ENCODE results near the gene GATAD2A. TPM values are rescaled to one million over a fixed set of nuclear protein-coding genes. Genes with fewer than 3 reads are reported as not detected.

The GATAD2A gene
- total RNA-seq, 1 donor from 2014 or later: 150 TPM

DNA sequence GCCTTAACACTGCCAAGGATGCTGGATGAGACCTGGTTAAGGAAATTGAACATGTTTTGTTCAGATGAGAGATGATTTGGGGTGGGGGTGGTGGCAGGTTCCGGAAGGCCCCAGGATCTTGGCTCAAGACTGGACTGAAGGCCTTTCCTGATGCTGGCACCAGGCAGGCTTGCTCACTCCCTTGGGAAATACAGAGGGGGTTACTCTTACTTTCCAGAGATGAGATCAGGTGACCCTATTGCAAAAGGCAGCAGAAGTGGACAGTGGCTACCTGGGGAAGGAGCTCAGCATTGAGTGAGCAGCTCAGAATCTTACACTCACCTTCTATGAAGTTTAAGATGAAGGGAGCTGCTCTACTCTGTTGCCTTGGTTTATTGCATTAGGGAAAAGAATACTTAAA, 10.8 kb downstream of the GATAD2A start:
- H3K27ac Mint-ChIP-seq (ENCODE audit: unreplicated experiment): no peak overlapping the region
- H3K36me3 Mint-ChIP-seq (ENCODE audit: low read depth): peaks cover 5% of the 10 kb centered on the region
- no peaks in the 10 kb centered on the region for H3K27me3 Mint-ChIP-seq (ENCODE audit: low read depth)
- DNase-seq (ENCODE audit: low read depth, low spot score): no peak
- H3K4me3 Mint-ChIP-seq: no peak overlapping the region
- peaks cover 33% of the 10 kb centered on the region for H3K4me1 Mint-ChIP-seq
- no peaks in the 10 kb centered on the region for H3K9me3 Mint-ChIP-seq
- TF ChIP-seq, protein P1, sequence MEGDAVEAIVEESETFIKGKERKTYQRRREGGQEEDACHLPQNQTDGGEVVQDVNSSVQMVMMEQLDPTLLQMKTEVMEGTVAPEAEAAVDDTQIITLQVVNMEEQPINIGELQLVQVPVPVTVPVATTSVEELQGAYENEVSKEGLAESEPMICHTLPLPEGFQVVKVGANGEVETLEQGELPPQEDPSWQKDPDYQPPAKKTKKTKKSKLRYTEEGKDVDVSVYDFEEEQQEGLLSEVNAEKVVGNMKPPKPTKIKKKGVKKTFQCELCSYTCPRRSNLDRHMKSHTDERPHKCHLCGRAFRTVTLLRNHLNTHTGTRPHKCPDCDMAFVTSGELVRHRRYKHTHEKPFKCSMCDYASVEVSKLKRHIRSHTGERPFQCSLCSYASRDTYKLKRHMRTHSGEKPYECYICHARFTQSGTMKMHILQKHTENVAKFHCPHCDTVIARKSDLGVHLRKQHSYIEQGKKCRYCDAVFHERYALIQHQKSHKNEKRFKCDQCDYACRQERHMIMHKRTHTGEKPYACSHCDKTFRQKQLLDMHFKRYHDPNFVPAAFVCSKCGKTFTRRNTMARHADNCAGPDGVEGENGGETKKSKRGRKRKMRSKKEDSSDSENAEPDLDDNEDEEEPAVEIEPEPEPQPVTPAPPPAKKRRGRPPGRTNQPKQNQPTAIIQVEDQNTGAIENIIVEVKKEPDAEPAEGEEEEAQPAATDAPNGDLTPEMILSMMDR (conservative IDR thresholded peaks at IDR 0.05): no peak

DNA sequence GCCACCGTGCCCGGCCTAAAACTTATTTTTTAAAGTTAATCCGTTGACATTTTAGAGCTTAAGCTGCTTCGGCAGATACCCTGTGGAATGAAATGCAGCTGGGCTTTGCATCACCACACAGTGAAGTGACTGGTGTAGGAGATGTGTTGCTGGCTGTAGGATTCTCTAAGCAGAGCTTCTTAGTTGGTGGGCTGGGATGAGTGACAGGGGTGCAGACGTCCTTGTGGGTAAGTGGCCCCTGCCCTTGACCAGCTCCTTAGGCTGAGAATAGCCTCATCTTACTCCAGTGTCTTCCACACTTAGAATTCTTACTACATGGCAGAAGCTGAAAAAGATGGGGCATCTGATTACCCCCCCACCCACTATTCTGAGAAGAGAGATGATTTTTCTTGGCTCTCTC, 11.6 kb downstream of the GATAD2A start:
- Mint-ChIP-seq H3K9me3 (no peaks in the 10 kb centered on the region), H3K36me3 (ENCODE audit: low read depth) (peaks cover 5% of the 10 kb centered on the region), H3K4me1 (peaks cover 33% of the 10 kb centered on the region), H3K27ac (ENCODE audit: unreplicated experiment) (no peak overlapping the region), H3K4me3 (no peak overlapping the region), H3K27me3 (ENCODE audit: low read depth) (no peaks in the 10 kb centered on the region)
- TF ChIP-seq, protein P1 (conservative IDR thresholded peaks at IDR 0.05): no peak
- no peak for DNase-seq (ENCODE audit: low read depth, low spot score)

DNA sequence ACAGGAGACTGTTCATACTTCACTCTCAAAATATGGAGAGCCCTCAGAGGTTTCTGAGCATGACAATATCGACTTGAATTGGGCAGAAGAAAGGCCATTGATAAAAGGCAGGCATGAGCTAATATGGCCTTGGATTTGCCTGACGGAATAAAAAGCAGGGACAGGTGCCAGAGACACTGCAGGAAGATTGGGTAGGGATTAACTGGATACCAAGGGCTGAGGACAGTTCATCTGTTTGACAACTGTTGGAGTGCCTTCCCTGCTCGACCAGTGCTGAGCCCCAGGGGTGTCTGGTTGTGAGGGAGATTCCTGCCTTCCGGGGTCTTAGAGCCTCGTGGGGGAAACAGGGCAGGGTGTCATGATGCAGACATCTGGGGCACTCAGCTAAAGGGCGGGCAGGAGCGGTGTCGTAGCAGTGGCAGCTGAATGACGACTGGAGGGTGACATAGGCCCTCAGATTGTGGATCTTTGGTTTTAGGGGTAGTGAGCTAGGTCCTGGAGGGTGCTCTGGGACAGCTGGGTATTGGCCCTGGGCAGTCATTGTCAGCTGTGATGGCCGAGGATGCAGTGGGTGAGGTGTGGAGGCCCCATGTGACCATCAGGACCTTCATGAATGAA, 12.3 kb downstream of the GATAD2A start:
- Mint-ChIP-seq H3K4me3 (no peak overlapping the region), H3K36me3 (ENCODE audit: low read depth) (peaks cover 5% of the 10 kb centered on the region), H3K27me3 (ENCODE audit: low read depth) (no peaks in the 10 kb centered on the region), H3K27ac (ENCODE audit: unreplicated experiment) (no peak overlapping the region), H3K4me1 (peaks cover 33% of the 10 kb centered on the region), H3K9me3 (no peaks in the 10 kb centered on the region)
- no peak for DNase-seq (ENCODE audit: low read depth, low spot score)
- TF ChIP-seq, protein P1 (conservative IDR thresholded peaks at IDR 0.05): no peak

DNA sequence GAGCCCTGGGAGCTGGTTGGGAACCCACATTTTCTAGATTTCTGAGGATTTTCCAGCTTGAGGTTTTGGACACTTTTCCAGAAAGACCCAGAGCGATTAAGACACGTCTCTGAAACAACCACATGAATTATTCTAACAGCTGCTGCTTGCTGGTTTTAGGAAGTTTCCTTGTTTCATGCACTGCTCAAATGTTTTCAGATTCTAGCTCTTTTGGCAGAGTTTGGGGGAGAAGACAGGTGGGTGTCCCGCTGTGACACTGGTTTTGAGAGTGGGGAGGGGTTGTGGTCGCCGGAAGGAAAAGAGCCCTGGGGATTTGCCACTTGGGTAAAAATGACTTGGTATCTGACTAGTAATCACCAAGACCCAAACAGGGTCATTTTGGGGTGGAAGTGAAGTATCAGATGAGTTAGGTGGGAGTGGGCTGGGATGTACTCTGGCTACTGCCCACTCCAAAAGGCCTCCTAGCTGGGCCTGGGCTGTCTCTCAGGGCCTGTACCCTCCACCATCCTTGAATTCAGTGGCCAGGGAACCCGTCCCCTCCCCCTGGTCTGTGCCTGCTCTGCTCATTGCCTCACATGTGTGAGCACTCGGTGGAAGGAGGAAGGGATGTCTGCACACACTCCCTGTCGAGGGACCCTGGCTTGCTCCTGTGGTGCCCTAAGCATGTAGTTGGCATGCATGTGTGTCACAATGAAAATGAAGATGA, 13.2 kb downstream of the GATAD2A start:
- Mint-ChIP-seq H3K4me1 (peaks cover 39% of the 10 kb centered on the region), H3K4me3 (no peak overlapping the region), H3K27ac (ENCODE audit: unreplicated experiment) (peak overlapping the region; percentile 94), H3K27me3 (ENCODE audit: low read depth) (no peaks in the 10 kb centered on the region), H3K36me3 (ENCODE audit: low read depth) (peaks cover 3% of the 10 kb centered on the region), H3K9me3 (no peaks in the 10 kb centered on the region)
- TF ChIP-seq, protein P1 (conservative IDR thresholded peaks at IDR 0.05): no peak
- DNase-seq (ENCODE audit: low read depth, low spot score): no peak

DNA sequence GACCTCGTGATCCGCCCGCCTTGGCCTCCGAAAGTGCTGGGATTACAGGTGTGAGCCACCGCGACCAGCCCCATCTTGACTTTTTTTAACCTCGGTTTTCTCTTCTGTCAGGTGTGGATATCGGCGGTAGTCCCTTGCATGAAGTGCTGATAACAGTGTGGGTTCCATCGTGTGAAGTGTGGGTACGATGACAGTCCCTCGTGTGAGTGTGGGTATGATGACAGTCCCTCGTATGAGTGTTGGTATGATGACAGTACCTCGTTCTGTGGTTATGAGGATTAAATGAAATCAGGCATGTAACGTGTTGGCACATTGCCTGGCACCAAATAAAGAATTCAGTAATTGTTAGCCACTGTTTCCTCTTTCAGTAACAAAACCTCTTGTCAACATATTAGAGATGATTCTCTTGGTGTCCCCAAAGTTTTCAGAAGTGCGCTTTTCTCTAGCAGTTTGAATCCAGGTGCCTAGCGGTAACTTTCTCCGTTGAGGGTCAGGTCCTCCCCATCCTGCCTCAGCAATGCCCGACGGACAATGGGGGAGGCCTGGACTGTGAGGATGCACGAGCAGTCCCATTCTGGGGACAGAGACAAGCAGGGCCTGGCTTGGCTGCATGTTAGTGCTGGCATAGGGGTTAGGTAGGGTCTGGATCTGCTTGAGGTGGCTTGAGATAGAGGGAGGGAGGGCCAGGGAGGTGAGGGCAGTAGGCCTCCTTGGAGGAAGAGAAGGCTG, 15.3 kb downstream of the GATAD2A start:
- H3K9me3 Mint-ChIP-seq: no peaks in the 10 kb centered on the region

More for the DNA sequence above, 15.3 kb downstream of the GATAD2A start:
- H3K27ac Mint-ChIP-seq (ENCODE audit: unreplicated experiment): no peak overlapping the region
- DNase-seq (ENCODE audit: low read depth, low spot score): no peak
- H3K27me3 Mint-ChIP-seq (ENCODE audit: low read depth): no peaks in the 10 kb centered on the region
- H3K4me1 Mint-ChIP-seq: peaks cover 33% of the 10 kb centered on the region
- H3K4me3 Mint-ChIP-seq: no peak overlapping the region
- TF ChIP-seq, protein P1 (conservative IDR thresholded peaks at IDR 0.05): no peak
- H3K36me3 Mint-ChIP-seq (ENCODE audit: low read depth): peaks cover 3% of the 10 kb centered on the region

Data from neural crest cell (in vitro differentiated cells).